ENCODE data around the gene CLEC2A.

CLEC2A gene

GRCh38 chr12:9933958-9934357, 1.8 kb upstream of the CLEC2A start:
- DNase-seq (ENCODE audit: low read depth): no peak

- no peak for DNase-seq (ENCODE audit: low read depth)
These were observed 925 bp downstream of the CLEC2A start for GRCh38 chr12:9931245-9931644.

- DNase-seq (ENCODE audit: low read depth): no peak
These were observed 3.6 kb downstream of the CLEC2A start for GRCh38 chr12:9928607-9929006.

GRCh38 chr12:9926876-9927275, 5.3 kb downstream of the CLEC2A start:
- no peak for DNase-seq (ENCODE audit: low read depth)

- peak; percentile 38 for DNase-seq (ENCODE audit: low read depth)
These were observed 6.3 kb downstream of the CLEC2A start for GRCh38 chr12:9925705-9926393.

- DNase-seq (ENCODE audit: low read depth): no peak
These were observed 9.7 kb downstream of the CLEC2A start for GRCh38 chr12:9922429-9922828.

- DNase-seq (ENCODE audit: low read depth): no peak
These were observed 11.7 kb downstream of the CLEC2A start for GRCh38 chr12:9920451-9920850.

GRCh38 chr12:9919443-9919842, 12.7 kb downstream of the CLEC2A start:
- no peak for DNase-seq (ENCODE audit: low read depth)

GRCh38 chr12:9911708-9912107, 20.5 kb downstream of the CLEC2A start:
- DNase-seq (ENCODE audit: low read depth): no peak

GRCh38 chr12:9910716-9911421, 21.3 kb downstream of the CLEC2A start:
- peak; percentile 12 for DNase-seq (ENCODE audit: low read depth)

GRCh38 chr12:9909724-9910123, 22.4 kb downstream of the CLEC2A start:
- no peak for DNase-seq (ENCODE audit: low read depth)

- no peak for DNase-seq (ENCODE audit: low read depth)
These were observed 23.8 kb downstream of the CLEC2A start for GRCh38 chr12:9908350-9908749.

- DNase-seq (ENCODE audit: low read depth): no peak
These were observed 24.4 kb downstream of the CLEC2A start for GRCh38 chr12:9907769-9908168.

GRCh38 chr12:9906873-9907272, 25.3 kb downstream of the CLEC2A start:
- DNase-seq (ENCODE audit: low read depth): peak; percentile 21

GRCh38 chr12:9902539-9903228, 29.5 kb downstream of the CLEC2A start:
- DNase-seq (ENCODE audit: low read depth): no peak

GRCh38 chr12:9900930-9901329, 31.2 kb downstream of the CLEC2A start:
- no peak for DNase-seq (ENCODE audit: low read depth)

GRCh38 chr12:9899209-9899608, 33.0 kb downstream of the CLEC2A start:
- no peak for DNase-seq (ENCODE audit: low read depth)

GRCh38 chr12:9897535-9897934, 34.6 kb downstream of the CLEC2A start:
- no peak for DNase-seq (ENCODE audit: low read depth)

- no peak for DNase-seq (ENCODE audit: low read depth)
These were observed 36.8 kb downstream of the CLEC2A start for GRCh38 chr12:9895215-9895971.

- DNase-seq (ENCODE audit: low read depth): no peak
These were observed 43.4 kb downstream of the CLEC2A start for GRCh38 chr12:9888665-9889273.

GRCh38 chr12:9883175-9883574, 49.0 kb downstream of the CLEC2A start:
- peak; percentile 29 for DNase-seq (ENCODE audit: low read depth)

- no peak for DNase-seq (ENCODE audit: low read depth)
These were observed 50.2 kb downstream of the CLEC2A start for GRCh38 chr12:9881988-9882387.

All from iris pigment epithelial cell (primary cell).